ENCODE measurements around the gene COQ8B.

Gene COQ8B

DNA sequence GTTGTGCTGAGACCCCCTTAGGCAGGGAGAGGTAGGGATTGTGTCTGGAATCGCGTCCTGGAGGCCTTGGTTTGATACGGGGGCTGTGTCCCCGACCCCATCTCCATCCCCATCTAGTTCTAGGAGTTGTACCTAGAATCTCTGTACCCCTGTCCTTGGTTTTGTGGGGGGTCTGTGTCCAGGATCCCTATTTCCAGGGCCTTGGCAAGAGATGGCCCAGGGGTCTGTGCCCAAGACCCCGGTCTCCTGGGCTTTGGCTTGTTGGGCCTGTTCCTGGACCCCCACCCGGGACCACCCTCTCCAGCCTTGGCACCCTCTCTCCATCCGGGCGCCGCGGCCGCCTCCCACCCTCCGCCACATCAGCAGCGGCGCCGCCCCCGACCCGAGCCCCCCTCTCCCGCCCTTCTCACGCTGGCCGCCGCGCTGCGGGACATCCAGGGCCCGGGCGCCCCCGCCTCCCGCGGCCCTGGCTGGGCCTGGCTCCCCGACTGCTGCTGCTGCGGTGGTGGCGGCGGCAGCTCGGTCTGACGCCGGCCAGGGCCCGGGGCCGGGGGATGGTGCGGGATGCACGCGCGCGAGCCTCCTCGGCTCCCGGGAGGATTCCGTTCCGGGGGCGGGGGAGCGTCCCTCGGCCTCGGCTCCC, 26.5 kb downstream of the COQ8B start, which contains the start of gene NUMBL:
TSS of gene NUMBL (minus strand) at position 602 of the 643 bp plus-strand sequence. CDS start at position 434, 168 bp downstream.
- no peak for DNase-seq

DNA sequence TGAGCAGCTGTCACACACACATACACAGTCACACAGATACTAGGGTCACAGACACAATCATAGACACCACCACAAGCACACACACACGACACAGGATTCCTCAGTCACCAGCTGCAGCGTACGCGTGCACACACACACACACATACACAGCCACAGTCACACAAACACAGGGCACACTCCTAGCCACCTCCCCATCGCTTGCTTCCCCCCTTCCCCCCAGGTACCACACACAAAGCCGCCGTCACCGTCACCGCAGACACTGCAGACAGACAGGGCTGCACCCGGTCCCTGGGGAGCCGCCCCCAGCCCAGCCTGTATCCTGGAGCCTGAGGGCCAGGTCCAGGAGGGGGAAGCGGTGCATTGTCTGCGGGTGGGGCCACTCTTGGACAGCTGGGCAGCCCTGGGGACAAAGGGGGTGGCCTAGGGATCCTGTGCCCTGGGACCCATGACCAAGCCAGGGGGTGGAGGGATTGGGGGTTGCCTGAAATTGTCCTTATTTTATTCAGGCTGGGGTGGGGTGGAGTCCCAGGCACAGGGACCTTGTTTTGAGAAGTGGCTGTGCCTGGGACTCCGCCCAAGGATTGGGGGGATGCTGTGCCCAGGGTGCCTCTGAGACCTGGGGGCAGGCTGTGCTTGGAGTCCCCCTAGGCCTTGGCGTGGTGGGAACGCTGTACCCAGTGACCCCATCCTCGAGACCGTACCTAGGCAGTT, 27.2 kb downstream of the COQ8B start:
- no peak for DNase-seq

- DNase-seq, result no peak
Observed at GRCh38 chr19:40688987-40689338, 27.7 kb downstream of the COQ8B start.

- DNase-seq, result no peak
Observed at GRCh38 chr19:40688309-40688708, 28.4 kb downstream of the COQ8B start.

GRCh38 chr19:40687525-40688016, 29.1 kb downstream of the COQ8B start:
- DNase-seq, result no peak

DNA sequence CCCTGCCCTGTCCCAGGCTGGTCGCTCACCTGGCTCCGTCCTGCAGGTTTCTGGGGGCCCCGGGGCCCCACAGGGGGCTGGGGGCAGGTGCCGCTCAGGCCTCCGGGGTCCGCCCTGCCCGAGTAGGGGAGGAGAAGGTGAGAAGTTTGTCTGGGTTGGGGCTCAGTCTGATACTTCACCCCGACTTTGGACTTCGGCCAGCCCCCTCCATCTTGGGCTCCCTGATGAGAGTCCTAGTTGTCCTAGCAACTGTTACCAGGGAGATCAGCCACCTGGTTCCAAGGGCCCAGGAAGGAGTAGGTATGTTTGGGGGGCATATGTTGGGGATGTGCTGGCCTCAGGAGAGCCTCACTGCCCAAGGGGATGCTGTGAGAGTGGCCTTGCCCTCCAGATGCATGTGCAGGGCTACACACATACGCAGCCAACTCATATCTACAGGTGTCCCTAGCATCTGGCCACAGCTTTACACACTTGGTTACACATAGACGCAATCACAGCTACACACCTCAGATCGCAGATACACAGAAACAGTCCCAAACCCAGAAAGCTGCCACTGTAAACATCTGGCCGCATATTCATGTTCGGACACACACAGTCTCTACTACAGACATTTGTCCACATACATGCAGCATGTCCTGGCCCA, 29.7 kb downstream of the COQ8B start:
- no peak for DNase-seq

GRCh38 chr19:40685563-40685962, 31.1 kb downstream of the COQ8B start:
- DNase-seq, result no peak

- DNase-seq, result no peak
Observed at GRCh38 chr19:40685016-40685526, 31.6 kb downstream of the COQ8B start.

DNA sequence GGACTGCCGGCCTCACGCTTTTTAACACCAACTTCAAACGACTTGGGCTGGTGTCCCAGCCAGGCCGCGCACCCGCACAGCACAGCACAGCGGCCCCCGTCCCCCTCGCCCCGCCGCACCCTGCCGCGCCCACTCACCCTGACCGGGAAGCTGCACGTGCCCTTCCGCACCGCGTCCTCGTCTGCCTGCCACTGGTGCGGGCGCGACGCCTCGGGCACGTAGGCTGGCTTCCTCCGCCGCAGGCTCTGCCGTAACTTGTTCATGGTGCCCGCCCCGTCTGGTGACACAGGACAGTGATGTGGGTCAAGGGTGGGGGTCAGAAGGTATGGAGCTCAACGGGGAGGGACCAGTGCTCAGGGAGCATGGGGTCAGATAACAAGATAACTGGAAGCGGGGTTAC, 32.4 kb downstream of the COQ8B start:
- no peak for DNase-seq

DNA sequence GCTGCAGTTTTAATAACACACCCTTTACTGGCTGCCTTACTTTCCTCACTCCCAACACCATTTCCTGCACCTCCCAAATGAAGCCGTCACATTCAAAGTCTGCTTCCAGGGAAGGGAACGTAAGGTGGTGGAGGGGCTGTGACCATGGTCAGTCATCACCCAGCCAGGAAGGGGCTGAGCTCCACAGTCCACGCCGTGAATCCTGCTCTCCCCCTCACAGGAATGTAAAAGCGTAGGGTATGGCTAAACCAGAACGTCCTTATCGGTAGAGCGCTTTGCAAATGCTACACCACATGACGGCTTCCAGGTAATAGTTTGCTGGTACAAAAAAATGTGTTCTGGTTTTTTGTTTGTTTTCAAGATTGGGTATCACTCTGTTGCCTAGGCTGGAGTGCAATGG, 33.2 kb downstream of the COQ8B start:
- DNase-seq, result no peak

DNA sequence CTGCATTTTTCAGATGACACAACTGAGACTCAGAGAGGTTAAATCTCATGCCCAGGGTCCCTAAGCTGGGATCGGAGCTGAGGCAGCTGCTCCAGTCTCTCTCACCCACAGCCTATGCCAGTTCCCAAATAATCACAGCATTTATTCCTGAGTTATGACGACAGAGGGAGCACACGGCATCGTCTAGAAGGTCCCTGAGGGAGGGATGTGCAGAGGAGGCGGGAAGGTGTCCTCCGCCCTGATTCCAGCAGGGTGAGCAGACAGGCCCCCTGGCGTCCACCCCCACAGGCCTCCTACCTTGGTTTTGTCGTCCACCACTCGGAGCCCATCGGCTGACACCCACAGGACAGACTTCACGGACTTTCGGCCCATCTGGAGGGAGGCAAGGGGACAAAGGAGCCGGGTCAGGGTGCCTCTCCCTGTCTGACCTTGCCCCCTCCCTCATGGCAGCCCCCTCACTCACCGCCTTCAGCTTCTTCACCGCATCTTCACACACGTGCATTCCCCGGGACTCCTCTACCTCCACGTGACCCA, 34.2 kb downstream of the COQ8B start:
- no peak for DNase-seq

DNA sequence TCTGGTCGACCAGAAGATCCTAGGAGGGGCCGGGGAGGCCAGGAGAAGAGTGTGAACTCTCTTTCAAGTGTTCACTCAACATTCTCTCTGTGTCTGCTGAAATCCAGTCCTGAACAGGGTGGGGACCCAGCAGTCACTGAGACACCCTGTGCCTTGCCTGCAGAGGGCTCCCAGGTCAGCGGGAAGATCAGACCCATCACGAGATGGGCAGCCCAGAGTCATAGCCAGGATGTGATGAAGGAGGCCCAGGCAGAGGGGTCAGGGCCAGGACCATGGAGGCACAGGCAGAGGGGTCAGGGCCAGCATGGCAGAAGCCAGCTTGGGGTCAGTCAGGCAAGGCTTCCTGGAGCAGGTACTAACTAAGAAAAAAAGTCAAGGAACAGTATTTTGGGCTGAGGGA, 35.6 kb downstream of the COQ8B start:
- DNase-seq, result no peak

GRCh38 chr19:40677156-40677555, 39.5 kb downstream of the COQ8B start:
- no peak for DNase-seq

GRCh38 chr19:40674291-40674690, 42.4 kb downstream of the COQ8B start:
- no peak for DNase-seq

DNA sequence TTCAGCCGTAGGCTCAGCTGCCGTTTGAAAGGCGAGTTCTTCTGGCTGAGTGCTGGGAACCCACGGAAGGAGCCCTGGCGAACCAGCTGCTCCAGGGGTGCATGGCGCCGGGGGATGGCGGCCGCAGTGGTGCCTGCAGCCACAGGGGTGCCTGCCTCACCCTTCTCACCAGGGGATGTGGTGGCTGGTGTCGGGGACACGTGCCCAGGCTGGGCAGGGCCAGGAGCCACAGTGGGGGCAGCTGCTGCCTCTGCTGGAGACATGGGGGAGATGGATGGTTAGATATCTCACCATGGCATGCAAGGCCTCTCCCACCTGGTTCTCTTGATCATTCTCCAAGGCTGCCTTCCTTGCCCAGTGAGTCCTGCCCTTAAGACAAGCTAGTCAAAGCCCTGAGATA, 43.3 kb downstream of the COQ8B start:
- DNase-seq, result no peak

GRCh38 chr19:40672573-40673299, 44.0 kb downstream of the COQ8B start:
- DNase-seq, result no peak

DNA sequence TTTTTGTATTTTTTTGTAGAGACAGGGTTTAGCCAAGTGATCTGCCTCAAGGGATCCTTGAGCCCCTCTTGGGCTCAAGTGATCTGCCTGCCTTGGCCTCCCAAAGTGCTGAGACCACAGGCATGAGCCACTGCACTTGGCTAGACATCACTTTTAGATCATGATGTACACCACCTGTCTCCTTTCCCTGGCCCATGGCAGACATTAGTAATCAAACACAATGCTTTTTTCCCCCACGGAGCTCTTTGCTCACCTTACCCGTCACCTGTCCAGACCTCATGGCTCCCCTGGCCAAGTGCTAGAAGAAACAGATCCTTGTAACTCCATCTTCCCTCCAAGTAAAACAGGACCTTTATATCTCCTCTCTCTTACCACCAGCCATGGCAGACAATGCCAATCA, 44.6 kb downstream of the COQ8B start:
- DNase-seq, result no peak

- DNase-seq, result no peak
Observed at GRCh38 chr19:40671404-40671803, 45.3 kb downstream of the COQ8B start.

DNA sequence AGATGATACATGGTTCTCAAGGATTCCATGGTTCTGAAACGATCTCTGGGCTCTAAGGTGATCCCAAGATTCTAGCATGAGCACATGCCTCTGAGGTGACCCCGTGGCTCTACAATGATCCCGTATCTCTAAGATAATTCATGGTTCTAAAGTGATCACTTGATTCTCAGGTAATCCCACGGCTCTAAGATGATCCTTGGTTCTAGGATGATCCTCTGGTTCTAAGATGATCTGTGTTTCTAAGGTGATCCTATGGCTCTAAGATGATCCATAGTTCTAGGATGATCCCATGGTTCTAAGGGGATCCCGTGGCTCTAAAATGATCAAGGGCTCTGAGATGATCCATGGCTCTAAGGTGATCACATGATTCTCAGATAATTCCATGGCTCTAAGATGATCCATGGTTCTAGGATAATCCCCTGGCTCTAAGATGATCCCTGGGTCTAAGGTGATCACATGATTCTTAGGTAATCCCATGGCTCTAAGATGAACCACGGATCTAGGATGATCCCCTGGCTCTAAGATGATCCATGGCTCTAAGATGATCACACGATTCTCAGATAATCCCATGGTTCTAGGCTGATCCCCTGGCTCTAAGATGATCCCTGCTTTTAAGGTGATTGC, 47.6 kb downstream of the COQ8B start:
- no peak for DNase-seq

- DNase-seq, result no peak
Observed at GRCh38 chr19:40667602-40668001, 49.1 kb downstream of the COQ8B start.

DNA sequence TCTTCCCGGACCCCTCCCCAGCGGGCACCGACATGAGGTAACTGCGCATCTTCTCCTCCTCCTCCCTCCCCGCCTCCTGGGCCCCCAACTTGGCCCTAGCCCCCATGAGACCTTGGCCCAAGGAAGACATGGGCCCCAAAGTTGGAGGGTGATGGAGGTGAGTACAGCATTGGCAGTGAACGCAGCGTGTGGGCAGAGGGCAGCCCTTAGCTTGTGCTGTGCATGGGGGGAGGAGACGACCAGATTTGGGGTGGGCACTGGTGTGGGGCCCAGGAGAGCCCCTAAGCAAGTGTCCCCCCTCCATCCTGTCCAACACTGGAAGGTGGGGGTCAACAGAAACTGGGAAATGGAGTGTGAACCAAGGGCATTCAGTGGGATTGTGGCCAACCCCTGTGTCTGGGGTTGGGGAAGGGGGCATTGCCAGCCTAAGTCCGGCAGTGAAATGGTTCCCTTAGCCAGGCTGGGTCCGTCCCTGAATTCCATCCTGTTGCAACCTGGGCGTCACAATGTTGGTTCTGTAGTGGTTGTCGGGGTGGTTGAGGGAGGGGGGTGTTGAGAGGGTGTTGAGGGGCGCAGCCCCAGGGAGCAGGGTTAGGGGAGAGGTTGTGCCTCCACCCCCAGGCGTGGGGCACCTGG, 49.8 kb downstream of the COQ8B start:
- DNase-seq, result no peak
